ENCODE data around the gene PNLIPRP2.

PNLIPRP2 gene

DNA sequence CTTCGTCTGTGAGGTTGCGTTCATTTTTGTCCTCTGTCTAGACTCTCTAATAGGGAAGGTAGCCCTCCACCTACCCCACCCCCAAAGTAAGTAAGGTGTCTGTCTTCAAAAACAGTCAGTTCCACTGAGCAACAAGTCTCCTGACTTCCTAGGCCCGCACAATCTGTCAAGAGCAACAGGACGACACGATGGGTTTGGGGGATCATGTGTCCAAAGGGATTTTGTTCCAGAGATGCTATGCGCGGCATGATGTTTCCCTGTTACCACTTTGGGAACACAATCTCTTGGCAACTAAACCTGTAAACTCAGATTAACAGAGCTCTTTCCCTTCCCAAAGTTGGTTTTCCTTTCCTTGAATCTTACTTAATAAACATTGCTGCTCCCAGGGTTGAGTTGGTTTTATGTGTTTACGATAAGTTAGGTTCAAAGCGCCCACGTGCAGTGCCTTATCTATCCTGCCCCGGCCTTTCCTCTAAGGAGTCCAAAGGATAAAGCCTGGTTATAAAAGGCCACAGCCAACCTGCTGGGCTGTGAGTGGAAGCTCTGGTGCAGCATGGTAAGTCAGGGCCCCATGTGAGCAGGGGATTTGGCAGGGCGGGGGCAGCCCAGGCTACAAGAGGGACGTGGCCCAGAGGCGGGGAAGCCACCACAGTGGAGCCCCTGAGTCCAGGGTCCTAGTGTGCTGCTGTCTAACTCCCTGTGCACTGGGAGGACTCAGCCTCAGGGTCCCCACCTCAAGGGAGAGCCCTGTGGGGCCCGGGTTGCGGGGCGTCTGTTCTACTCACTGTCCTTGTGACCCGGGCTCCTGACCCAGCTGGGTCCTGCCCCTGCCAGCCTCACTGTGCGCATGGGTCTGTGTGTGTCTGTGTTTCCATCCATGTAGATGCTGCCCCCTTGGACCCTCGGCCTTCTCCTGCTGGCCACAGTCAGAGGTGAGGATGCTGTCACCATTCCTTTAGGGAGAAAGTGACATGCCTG is at the start of gene PNLIPRP2:
PNLIPRP2 (plus strand) TSS at position 531 of the 978 bp plus-strand sequence.
- no peak for DNase-seq

GRCh38 chr10:116574797-116575196 is 46.0 kb upstream of the PNLIPRP2 start:
- no peak for DNase-seq

DNA sequence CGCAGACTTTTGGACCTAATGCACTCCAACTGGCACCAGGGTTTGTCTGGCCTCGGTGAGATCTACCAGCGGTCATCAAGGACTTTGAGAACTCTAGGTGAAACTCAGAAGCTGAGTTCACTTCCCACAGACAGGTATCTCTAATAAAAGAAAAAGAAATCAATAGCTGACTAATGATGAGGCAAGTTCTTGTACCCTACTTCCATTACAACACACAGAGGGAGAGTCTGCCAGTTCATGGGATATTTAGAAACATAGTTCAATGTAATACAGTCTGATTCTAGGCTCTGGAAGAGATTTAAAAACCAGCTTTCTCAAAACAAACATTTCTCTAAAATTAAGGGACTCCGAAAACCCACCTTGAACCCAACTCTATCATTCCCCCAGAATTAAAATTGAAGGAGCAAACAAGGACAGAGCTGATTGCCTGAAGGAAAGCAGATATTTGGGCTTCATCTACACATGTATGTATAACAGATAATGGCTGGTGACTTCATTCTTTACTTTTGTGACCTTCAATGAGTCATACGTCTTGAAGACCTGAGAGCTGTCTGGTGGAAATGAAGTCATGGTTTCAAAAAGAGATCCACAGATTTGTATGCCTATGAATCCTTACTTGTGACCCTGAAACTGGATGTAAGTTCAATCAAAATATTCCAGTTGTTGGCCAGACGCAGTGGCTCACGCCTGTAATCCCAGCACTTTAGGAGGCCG is 32.7 kb upstream of the PNLIPRP2 start:
- no peak for DNase-seq

DNA sequence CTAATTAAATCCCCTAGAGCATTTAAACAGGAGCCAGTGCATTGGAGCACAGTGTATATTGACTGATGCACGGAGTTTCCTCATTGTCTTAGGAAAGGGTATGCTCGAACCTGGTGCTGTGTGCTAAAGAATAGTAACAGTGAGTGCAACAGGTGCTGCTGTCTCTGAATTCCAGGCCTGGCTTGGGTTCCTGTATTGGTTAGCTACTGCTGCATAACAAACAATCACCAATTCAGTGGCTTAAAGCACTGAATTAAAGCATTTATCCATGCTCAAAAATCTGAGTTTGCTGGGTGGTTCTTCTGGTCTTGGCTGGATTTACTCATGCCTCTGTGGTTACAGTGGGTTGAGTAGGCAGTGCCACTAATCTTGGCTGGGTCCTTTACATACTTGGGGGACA is 31.8 kb upstream of the PNLIPRP2 start:
- no peak for DNase-seq

GRCh38 chr10:116589926-116590325 is 30.8 kb upstream of the PNLIPRP2 start:
- no peak for DNase-seq

DNA sequence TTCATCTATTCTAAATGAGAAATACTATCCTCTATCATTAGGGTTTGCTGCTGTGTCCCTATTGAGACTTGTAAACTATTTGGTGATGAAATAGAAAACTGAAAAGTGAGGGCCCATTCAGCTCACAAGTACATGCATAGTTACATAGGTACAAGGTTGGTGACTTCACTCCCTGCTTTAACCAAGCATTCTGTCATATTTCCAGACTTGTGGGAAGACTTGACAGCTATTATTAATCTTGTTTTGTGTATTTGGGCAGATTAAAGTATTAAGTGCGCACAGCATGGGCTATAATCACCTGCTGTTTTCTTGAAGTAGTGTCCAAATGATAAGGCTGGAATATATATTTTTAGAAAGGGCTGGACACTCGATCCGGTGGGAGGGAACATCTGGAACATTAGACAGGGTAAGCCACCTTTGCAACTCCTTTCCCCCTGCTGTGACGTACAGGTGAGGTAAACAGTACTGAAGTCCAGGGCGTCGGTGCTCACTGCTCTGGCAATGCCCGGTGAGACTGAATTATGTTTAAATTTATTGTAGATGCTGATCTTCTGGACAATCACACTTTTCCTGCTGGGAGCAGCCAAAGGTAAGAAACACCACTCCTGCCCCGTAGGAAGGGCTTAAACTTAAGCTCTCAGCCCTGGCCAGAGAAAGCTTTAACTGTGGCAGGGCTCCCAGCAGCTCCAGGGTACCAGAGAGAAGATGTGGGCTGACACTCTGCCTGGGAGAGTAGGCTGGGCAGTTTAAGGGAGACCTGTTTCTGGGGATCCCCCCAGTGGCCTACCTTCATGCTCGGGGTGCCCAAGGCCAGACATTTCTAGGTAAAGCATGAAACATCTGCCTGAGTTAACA is 29.9 kb upstream of the PNLIPRP2 start, which contains the start of gene PNLIPRP1:
PNLIPRP1 (plus strand) TSS at position 370 of the 855 bp plus-strand sequence; CDS start at position 541, 171 bp downstream.
- no peak for DNase-seq

GRCh38 chr10:116593139-116593740 is 27.5 kb upstream of the PNLIPRP2 start:
- no peak for DNase-seq

- no peak for DNase-seq
These were observed 26.2 kb upstream of the PNLIPRP2 start for GRCh38 chr10:116594525-116595035.

GRCh38 chr10:116596062-116596461 is 24.7 kb upstream of the PNLIPRP2 start:
- no peak for DNase-seq

DNA sequence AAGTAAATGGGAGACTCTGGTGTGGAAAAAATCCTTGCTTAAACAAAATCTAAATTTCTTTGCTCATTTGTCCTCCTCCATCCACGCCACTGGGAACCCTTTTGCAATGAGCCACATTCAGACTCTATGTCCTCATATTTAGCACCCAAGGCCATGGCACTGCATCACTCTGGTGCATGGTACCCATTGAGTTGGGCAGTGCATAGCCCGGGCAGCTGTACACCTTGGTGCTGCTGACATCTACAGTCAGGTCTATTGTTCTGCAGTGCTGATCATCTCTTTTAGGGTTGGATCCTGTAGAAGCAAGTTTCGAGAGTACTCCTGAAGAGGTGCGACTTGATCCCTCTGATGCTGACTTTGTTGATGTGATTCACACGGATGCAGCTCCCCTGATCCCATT is 23.2 kb upstream of the PNLIPRP2 start:
- DNase-seq, result no peak

DNA sequence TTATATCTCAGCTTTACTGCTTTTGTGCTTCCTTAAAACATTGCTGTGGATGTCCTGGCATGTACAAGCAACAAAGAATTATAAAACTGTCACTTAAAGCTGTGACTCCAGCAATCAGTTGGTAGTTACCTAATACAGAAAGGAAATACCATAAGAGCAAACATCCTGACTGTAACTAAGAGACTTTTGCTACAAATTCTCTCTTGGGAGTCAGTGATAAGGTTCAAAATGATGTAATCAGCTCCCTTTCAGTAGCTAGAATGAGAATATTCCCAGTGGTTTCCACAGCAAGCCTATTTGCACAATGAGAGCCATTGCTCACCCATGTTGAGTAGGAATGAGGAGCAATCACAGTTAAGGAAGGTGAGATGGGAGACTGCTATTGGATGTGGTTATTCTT is 22.4 kb upstream of the PNLIPRP2 start:
- DNase-seq, result no peak

- no peak for DNase-seq
These were observed 20.8 kb upstream of the PNLIPRP2 start for GRCh38 chr10:116599991-116600390.

GRCh38 chr10:116602648-116603400 is 17.9 kb upstream of the PNLIPRP2 start:
- DNase-seq, result peak; percentile 33

GRCh38 chr10:116606061-116606483 is 14.7 kb upstream of the PNLIPRP2 start:
- no peak for DNase-seq

GRCh38 chr10:116607336-116607735 is 13.4 kb upstream of the PNLIPRP2 start:
- DNase-seq, result no peak

DNA sequence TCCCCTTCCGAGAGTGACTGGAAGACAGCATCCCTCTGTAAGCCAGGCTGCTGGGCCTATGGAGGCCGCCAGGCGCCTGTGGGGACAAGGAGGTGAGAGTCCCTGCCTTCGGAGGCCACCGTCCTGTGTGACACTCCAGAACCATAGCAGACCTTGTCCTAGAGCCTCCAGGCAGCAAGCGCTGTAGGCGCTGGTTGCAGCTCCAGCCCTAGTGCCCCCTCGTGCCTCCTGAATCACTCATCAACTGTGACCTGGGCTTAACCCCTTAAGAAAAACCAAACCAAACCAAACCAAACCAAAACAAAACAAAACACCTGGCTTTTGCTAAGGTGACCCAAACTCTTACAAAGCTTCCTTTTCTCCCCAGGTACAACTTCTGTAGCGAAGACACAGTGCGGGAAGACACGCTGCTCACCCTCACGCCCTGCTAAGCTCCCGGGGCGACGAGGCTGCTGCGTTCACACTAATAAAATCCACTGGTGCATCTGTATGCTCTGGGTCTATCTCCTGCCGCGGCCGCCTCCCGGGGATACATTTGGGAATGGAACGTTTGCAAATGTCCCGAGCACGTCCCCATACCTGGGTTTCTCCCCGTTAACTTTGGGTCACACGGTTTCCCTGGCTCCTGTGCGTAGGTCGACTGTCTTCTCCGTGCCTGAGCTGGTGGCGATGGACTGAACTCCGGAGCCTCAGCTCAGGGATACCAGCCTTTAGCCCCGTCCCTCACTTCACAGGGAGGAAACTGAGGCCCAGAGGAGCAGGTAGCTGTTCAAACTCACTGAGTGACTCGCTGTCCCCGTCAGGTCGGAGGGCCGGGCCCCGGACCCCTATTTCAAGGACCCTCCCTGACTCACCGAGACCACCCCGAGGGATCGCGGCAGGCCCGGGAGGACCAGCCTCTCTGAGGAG is 11.8 kb upstream of the PNLIPRP2 start:
- peak; percentile 33 for DNase-seq

GRCh38 chr10:116610443-116611152 is 10.2 kb upstream of the PNLIPRP2 start:
- no peak for DNase-seq

DNA sequence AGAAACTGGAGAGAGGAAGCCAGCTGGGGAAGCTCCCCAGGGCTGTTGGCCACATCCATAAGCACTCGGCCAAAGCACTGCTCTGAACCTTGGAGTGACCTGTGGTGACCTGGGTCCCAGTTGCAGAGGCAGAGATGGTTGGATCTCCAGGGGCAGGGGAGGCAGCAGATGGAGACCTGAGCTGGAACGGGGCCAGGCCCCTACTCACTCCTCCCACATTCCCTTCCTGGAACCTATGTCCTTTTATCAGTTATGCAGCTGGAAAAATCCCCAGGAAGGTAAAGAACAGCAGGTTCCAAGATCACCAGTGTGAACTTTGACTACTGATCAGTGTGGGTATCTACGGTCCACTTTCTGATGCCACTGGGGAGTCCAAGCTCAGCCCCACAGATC is 9.6 kb upstream of the PNLIPRP2 start:
- no peak for DNase-seq

DNA sequence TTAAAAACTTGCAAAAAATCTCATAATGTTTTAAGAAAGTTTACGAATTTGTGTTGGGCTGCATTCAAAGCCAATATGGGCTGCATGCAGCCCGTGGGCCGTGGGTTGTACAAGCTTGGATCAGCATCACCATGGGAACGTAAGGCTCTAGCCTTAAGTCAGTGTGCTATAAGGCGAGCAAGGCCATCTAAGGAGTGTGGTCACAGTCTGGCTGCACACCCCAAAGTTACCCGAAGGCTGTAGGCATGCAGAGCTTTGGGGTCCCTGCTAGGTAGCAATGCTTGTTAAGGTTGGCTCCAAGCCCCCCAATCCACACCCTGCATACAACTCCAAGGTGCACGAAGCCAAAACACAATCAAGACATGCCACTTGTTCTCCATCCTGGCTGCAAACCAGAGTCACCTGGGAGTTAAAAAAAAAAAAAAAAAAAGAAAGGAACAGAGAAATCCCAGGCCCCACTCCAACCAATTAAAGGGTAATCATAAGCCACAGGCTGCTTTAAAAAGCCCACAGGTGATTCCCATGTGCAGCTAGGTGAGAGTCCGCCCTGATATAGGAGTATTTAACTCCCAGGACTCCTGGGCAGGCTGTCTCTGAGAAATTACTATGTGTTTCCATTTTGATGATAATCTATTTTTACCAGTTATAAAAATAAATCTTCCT is 8.5 kb upstream of the PNLIPRP2 start:
- DNase-seq, result no peak
